ENCODE data around the gene FKBP3. TPM values are rescaled to one million over a fixed set of nuclear protein-coding genes. Genes with fewer than 3 reads are reported as not detected.
A peak's percentile ranks its signal among the peaks of the same experiment; 100 is the strongest.

FKBP3 gene
- total RNA-seq, 1 experiment from 2014 or later: 157 TPM

DNA sequence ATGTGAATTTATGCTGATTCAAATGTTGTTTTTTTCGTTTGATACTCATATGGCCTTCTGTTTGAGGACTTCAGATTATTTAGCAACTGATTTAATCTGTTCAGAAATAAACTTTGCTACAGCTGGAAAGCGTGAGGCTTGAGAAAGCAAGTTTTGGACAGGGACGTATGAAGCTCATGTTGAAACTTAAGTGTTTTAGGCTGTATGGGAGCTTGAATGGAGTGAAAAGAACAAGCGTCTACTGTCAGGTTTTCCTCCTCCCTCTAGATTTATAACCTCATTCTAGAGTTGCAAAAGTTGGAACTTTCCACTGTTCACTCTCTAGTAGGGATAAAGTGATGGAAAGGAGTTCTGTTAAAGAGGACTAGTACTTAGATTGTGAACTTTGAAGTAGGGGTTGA, 49.3 kb downstream of the FKBP3 start:
- Histone ChIP-seq H3K23me2 (ENCODE audit: insufficient read length, low read depth, low read length, poor library complexity, severe bottlenecking) (peaks cover 3% of the 10 kb centered on the region), H2BK20ac (ENCODE audit: low read depth, low read length, poor library complexity, severe bottlenecking) (no peak overlapping the region), H3K27ac (ENCODE audit: insufficient read length, low read depth, low read length) (no peak overlapping the region), H3K79me1 (ENCODE audit: insufficient read depth, low read depth, low read length, poor library complexity, severe bottlenecking) (no peaks in the 10 kb centered on the region), H3K23ac (ENCODE audit: insufficient read length, low read depth, low read length) (no peak overlapping the region), H2AK5ac (ENCODE audit: insufficient read length, low read length) (no peak overlapping the region), H3K9me3 (ENCODE audit: control insufficient read depth, low read depth, low read length) (no peaks in the 10 kb centered on the region), H3T11ph (ENCODE audit: low read length) (no peak overlapping the region), H3K4ac (ENCODE audit: low read depth, low read length) (no peak overlapping the region), H3K14ac (ENCODE audit: insufficient read depth, low read length) (no peak overlapping the region), H4K5ac (ENCODE audit: insufficient read length, low read depth, low read length) (no peak overlapping the region), H2BK5ac (ENCODE audit: insufficient read length, low read length) (no peak overlapping the region), H3K79me2 (ENCODE audit: insufficient read depth, low read length) (peaks cover 40% of the 10 kb centered on the region; the same call in 1 of the 2 replicates), H2AFZ (ENCODE audit: low read length) (no peak overlapping the region), H2BK12ac (ENCODE audit: insufficient read length, low read depth, low read length) (no peak overlapping the region), H3K18ac (ENCODE audit: insufficient read length, low read depth, low read length) (no peak overlapping the region), H4K8ac (replicated peaks; ENCODE audit: insufficient read length, low read depth, low read length) (no peak overlapping the region), H3K4me1 (ENCODE audit: insufficient read depth, low read length) (no peaks in the 10 kb centered on the region), H2BK120ac (ENCODE audit: low read depth, low read length, poor library complexity, severe bottlenecking) (no peak overlapping the region), H3K27me3 (ENCODE audit: insufficient read depth, low read length) (no peaks in the 10 kb centered on the region), H4K91ac (ENCODE audit: insufficient read length, low read depth, low read length) (no peak overlapping the region), H2BK15ac (ENCODE audit: low read depth, low read length) (no peak overlapping the region), H3K4me2 (ENCODE audit: insufficient read depth, insufficient read length, low read length) (peak overlapping the region; percentile 54), H4K20me1 (ENCODE audit: control insufficient read depth, insufficient read depth, insufficient read length) (no peaks in the 10 kb centered on the region), H3K9ac (ENCODE audit: extremely low read depth, insufficient read length, low read length) (peak overlapping the region; percentile 88), H3K56ac (ENCODE audit: insufficient read length, low read depth, low read length) (no peak overlapping the region)
- no peaks in the 10 kb centered on the region; the same call in 1 of the 2 replicates for H3K27me3 Mint-ChIP-seq (ENCODE audit: low read depth)
- peak overlapping the region; percentile 99 for H3K4me3 Mint-ChIP-seq
- peak overlapping the region; percentile 30 to 66 (median 40); a peak in 2 of 7 replicates for H3K27ac Mint-ChIP-seq
- H3K9me3 Mint-ChIP-seq: no peaks in the 10 kb centered on the region
- no peak for TF ChIP-seq CTCF (conservative IDR thresholded peaks at IDR 0.05)
- H3K36me3 Mint-ChIP-seq (ENCODE audit: insufficient read depth in 1 of 3, low read depth in 3 of 3): peaks cover 0 to 15% (median 3%) of the 10 kb centered on the region in 3 experiments; a peak in 5 of 7 replicates
- peaks cover 31 to 43% of the 10 kb centered on the region in 2 experiments for H3K4me1 Mint-ChIP-seq
- WGBS (ENCODE audit: extremely low coverage, insufficient read length, low lambda C conversion rate): no CpG with 5 or more reads among the region's 4 CpGs
- no peak for DNase-seq

Measured in H9 (cell line).